ENCODE results near the gene SLC6A12.
"Not testable (repeated sequence)": the region's sequence is repeated elsewhere in the genome, so short reads cannot be mapped to it uniquely, and the experiment has no call there.

Gene SLC6A12

GRCh38 chr12:241266-241665, 27.3 kb upstream of the SLC6A12 start:
- no peak for FAIRE-seq
- no peak for TF ChIP-seq POLR2A (IDR thresholded peaks at IDR 0.05; ENCODE audit: low read depth, low read length)
- no peak for DNase-seq (ENCODE audit: insufficient read length, low spot score)

- TF ChIP-seq POLR2A (IDR thresholded peaks at IDR 0.05; ENCODE audit: low read depth, low read length), result no peak
- no peak for FAIRE-seq
- DNase-seq (ENCODE audit: insufficient read length, low spot score), result no peak
Observed at GRCh38 chr12:240566-240965, 26.6 kb upstream of the SLC6A12 start.

- FAIRE-seq (no peak), DNase-seq (ENCODE audit: insufficient read length, low spot score) (no peak)
- no peak for TF ChIP-seq POLR2A (IDR thresholded peaks at IDR 0.05; ENCODE audit: low read depth, low read length)
Observed at GRCh38 chr12:238736-239398, 24.9 kb upstream of the SLC6A12 start.

- no peak for DNase-seq (ENCODE audit: insufficient read length, low spot score)
- no peak for TF ChIP-seq POLR2A (IDR thresholded peaks at IDR 0.05; ENCODE audit: low read depth, low read length)
- no peak for FAIRE-seq
Observed at GRCh38 chr12:238116-238515, 24.2 kb upstream of the SLC6A12 start.

GRCh38 chr12:237026-237815, 23.3 kb upstream of the SLC6A12 start:
- FAIRE-seq (no peak), DNase-seq (ENCODE audit: insufficient read length, low spot score) (no peak)

GRCh38 chr12:236445-236844, 22.5 kb upstream of the SLC6A12 start:
- DNase-seq (ENCODE audit: insufficient read length, low spot score) (no peak), FAIRE-seq (no peak)
- no peak for TF ChIP-seq POLR2A (IDR thresholded peaks at IDR 0.05; ENCODE audit: low read depth, low read length)

More at GRCh38 chr12:237026-237815, 23.3 kb upstream of the SLC6A12 start:
- TF ChIP-seq POLR2A (IDR thresholded peaks at IDR 0.05; ENCODE audit: low read depth, low read length), result no peak

GRCh38 chr12:235967-236366, 22.0 kb upstream of the SLC6A12 start:
- not testable (repeated sequence) for DNase-seq (ENCODE audit: insufficient read length, low spot score); FAIRE-seq

- no peak for DNase-seq (ENCODE audit: insufficient read length, low spot score)
- no peak for TF ChIP-seq POLR2A (IDR thresholded peaks at IDR 0.05; ENCODE audit: low read depth, low read length)
- no peak for FAIRE-seq
Observed at GRCh38 chr12:234891-235415, 21.0 kb upstream of the SLC6A12 start.

GRCh38 chr12:234019-234418, 20.1 kb upstream of the SLC6A12 start:
- TF ChIP-seq POLR2A (IDR thresholded peaks at IDR 0.05; ENCODE audit: low read depth, low read length), result no peak
- DNase-seq (ENCODE audit: insufficient read length, low spot score) (no peak), FAIRE-seq (no peak)

- FAIRE-seq (no peak), DNase-seq (ENCODE audit: insufficient read length, low spot score) (no peak)
- TF ChIP-seq POLR2A (IDR thresholded peaks at IDR 0.05; ENCODE audit: low read depth, low read length), result no peak
Observed at GRCh38 chr12:233615-233968, 19.6 kb upstream of the SLC6A12 start.

GRCh38 chr12:232731-233614, 19.0 kb upstream of the SLC6A12 start:
- FAIRE-seq, result no peak
- DNase-seq (ENCODE audit: insufficient read length, low spot score), result no peak

GRCh38 chr12:230925-231671, 17.1 kb upstream of the SLC6A12 start:
- no peak for DNase-seq (ENCODE audit: insufficient read length, low spot score)

More at GRCh38 chr12:232731-233614, 19.0 kb upstream of the SLC6A12 start:
- no peak for TF ChIP-seq POLR2A (IDR thresholded peaks at IDR 0.05; ENCODE audit: low read depth, low read length)

GRCh38 chr12:229441-230191, 15.7 kb upstream of the SLC6A12 start:
- TF ChIP-seq POLR2A (IDR thresholded peaks at IDR 0.05; ENCODE audit: low read depth, low read length), result no peak
- DNase-seq (ENCODE audit: insufficient read length, low spot score), result no peak
- no peak for FAIRE-seq

More at GRCh38 chr12:230925-231671, 17.1 kb upstream of the SLC6A12 start:
- no peak for TF ChIP-seq POLR2A (IDR thresholded peaks at IDR 0.05; ENCODE audit: low read depth, low read length)
- no peak for FAIRE-seq

Data from H54 (cell line).